HG02759 (cell line): ENCODE measurements around the gene CDH4.

Experiments used
- ATAC-seq: cut with Tn5 transposase; IDR thresholded peaks from one replicate; pipeline ENCODE4 v1.9.1; 2021; ENCODE audit warnings: mild to moderate bottlenecking, moderate library complexity; ENCODE audit not compliant: unreplicated experiment

Gene CDH4

GRCh38 chr20:61861054-61861841 is 609.2 kb downstream of the CDH4 start:
- ATAC-seq: no peak

GRCh38 chr20:61861858-61862257 is 609.8 kb downstream of the CDH4 start:
- no peak for ATAC-seq

- ATAC-seq: no peak
Observed at GRCh38 chr20:61862881-61863280, 610.8 kb downstream of the CDH4 start.

GRCh38 chr20:61864481-61864880 is 612.4 kb downstream of the CDH4 start:
- ATAC-seq: no peak

- no peak for ATAC-seq
Observed at GRCh38 chr20:61865353-61865752, 613.3 kb downstream of the CDH4 start.

- no peak for ATAC-seq
Observed at GRCh38 chr20:61866165-61866564, 614.1 kb downstream of the CDH4 start.

- ATAC-seq: no peak
Observed at GRCh38 chr20:61868006-61868405, 615.9 kb downstream of the CDH4 start.

GRCh38 chr20:61868466-61869090 is 616.5 kb downstream of the CDH4 start:
- ATAC-seq: no peak

- no peak for ATAC-seq
Observed at GRCh38 chr20:61869750-61870507, 617.9 kb downstream of the CDH4 start.

GRCh38 chr20:61871160-61871559 is 619.1 kb downstream of the CDH4 start:
- ATAC-seq: no peak

- no peak for ATAC-seq
Observed at GRCh38 chr20:61871913-61872312, 619.9 kb downstream of the CDH4 start.

GRCh38 chr20:61872371-61872900 is 620.4 kb downstream of the CDH4 start:
- ATAC-seq: no peak

GRCh38 chr20:61873651-61874420 is 621.8 kb downstream of the CDH4 start:
- ATAC-seq: no peak

- ATAC-seq: no peak
Observed at GRCh38 chr20:61874421-61875068, 622.5 kb downstream of the CDH4 start.

GRCh38 chr20:61875221-61875885 is 623.3 kb downstream of the CDH4 start:
- ATAC-seq: no peak

GRCh38 chr20:61875996-61876395 is 623.9 kb downstream of the CDH4 start:
- no peak for ATAC-seq

- ATAC-seq: no peak
Observed at GRCh38 chr20:61876952-61877728, 625.1 kb downstream of the CDH4 start.

GRCh38 chr20:61877776-61878477 is 625.9 kb downstream of the CDH4 start:
- ATAC-seq: no peak
